Measurements from ENCODE around the gene LYZL4. TPM values are rescaled to one million over a fixed set of nuclear protein-coding genes. Genes with fewer than 3 reads are reported as not detected.

The LYZL4 gene
- polyA plus RNA-seq, 1 donor from 2014 or later: not detected

- Histone ChIP-seq H3K27me3 (ENCODE audit: insufficient read depth, low read depth, low read length) (no peaks in the 10 kb centered on the region), H3F3A (ENCODE audit: insufficient read depth, low read length, poor library complexity, severe bottlenecking) (no peaks in the 10 kb centered on the region), H3K4me3 (ENCODE audit: low read length) (no peak overlapping the region), H3K9me2 (ENCODE audit: insufficient read depth, low read length) (no peaks in the 10 kb centered on the region), H3K4me2 (ENCODE audit: low read length) (no peak overlapping the region), H4K20me1 (ENCODE audit: insufficient read depth) (no peaks in the 10 kb centered on the region), H2AFZ (ENCODE audit: low read depth, low read length) (no peak overlapping the region), H3K79me2 (replicated peaks; ENCODE audit: insufficient read depth, low read length) (no peaks in the 10 kb centered on the region), H3K9me3 (ENCODE audit: low read length) (no peaks in the 10 kb centered on the region), H3K9ac (ENCODE audit: low read length) (no peak overlapping the region), H3K36me3 (ENCODE audit: insufficient read depth, low read length) (no peaks in the 10 kb centered on the region), H3K27ac (ENCODE audit: low read length) (no peak overlapping the region)
- no peak for TF ChIP-seq CTCF (IDR thresholded peaks at IDR 0.05; ENCODE audit: poor library complexity, severe bottlenecking)
Observed at GRCh38 chr3:42381551-42382082, 28.8 kb downstream of the LYZL4 start.

- TF ChIP-seq POLR2AphosphoS5 (IDR thresholded peaks at IDR 0.05) (no peak), MXI1 (conservative IDR thresholded peaks at IDR 0.05; ENCODE audit: poor library complexity, severe bottlenecking) (no peak), SMC3 (conservative IDR thresholded peaks at IDR 0.05; ENCODE audit: poor library complexity) (no peak), EZH2 (IDR thresholded peaks at IDR 0.05; ENCODE audit: borderline replicate concordance, insufficient read depth, low read length, poor library complexity, severe bottlenecking) (no peak), EP300 (conservative IDR thresholded peaks at IDR 0.05; ENCODE audit: poor library complexity, severe bottlenecking) (no peak)
Observed at GRCh38 chr3:42377681-42378080, 32.7 kb downstream of the LYZL4 start.

GRCh38 chr3:42376344-42376798 lies 34.0 kb downstream of the LYZL4 start:
- no peaks in the 10 kb centered on the region for H3K9me3 ChIP-seq (ENCODE audit: low read length)

More at GRCh38 chr3:42377681-42378080, 32.7 kb downstream of the LYZL4 start:
- H3K27ac ChIP-seq (ENCODE audit: low read length): no peak overlapping the region
- no peaks in the 10 kb centered on the region for H3K79me2 ChIP-seq (replicated peaks; ENCODE audit: insufficient read depth, low read length)
- no peak overlapping the region for H3K9ac ChIP-seq (ENCODE audit: low read length)
- H3K9me3 ChIP-seq (ENCODE audit: low read length): no peaks in the 10 kb centered on the region
- no peaks in the 10 kb centered on the region for H3K27me3 ChIP-seq (ENCODE audit: insufficient read depth, low read depth, low read length)
- no peak overlapping the region for H3K4me3 ChIP-seq (ENCODE audit: low read length)
- no peaks in the 10 kb centered on the region for H4K20me1 ChIP-seq (ENCODE audit: insufficient read depth)
- H3K36me3 ChIP-seq (ENCODE audit: insufficient read depth, low read length): no peaks in the 10 kb centered on the region
- H3K9me2 ChIP-seq (ENCODE audit: insufficient read depth, low read length): no peaks in the 10 kb centered on the region
- H3K4me2 ChIP-seq (ENCODE audit: low read length): no peak overlapping the region
- H2AFZ ChIP-seq (ENCODE audit: low read depth, low read length): no peak overlapping the region
- H3F3A ChIP-seq (ENCODE audit: insufficient read depth, low read length, poor library complexity, severe bottlenecking): no peaks in the 10 kb centered on the region

More at GRCh38 chr3:42376344-42376798, 34.0 kb downstream of the LYZL4 start:
- Histone ChIP-seq H3K79me2 (replicated peaks; ENCODE audit: insufficient read depth, low read length) (no peaks in the 10 kb centered on the region), H3K4me3 (ENCODE audit: low read length) (no peak overlapping the region), H3K27me3 (ENCODE audit: insufficient read depth, low read depth, low read length) (no peaks in the 10 kb centered on the region), H3K36me3 (ENCODE audit: insufficient read depth, low read length) (no peaks in the 10 kb centered on the region), H2AFZ (ENCODE audit: low read depth, low read length) (no peak overlapping the region), H3K27ac (ENCODE audit: low read length) (no peak overlapping the region), H3F3A (ENCODE audit: insufficient read depth, low read length, poor library complexity, severe bottlenecking) (no peaks in the 10 kb centered on the region), H3K4me2 (ENCODE audit: low read length) (no peak overlapping the region), H3K9me2 (ENCODE audit: insufficient read depth, low read length) (no peaks in the 10 kb centered on the region), H4K20me1 (ENCODE audit: insufficient read depth) (no peaks in the 10 kb centered on the region), H3K9ac (ENCODE audit: low read length) (no peak overlapping the region)
- TF ChIP-seq REST (IDR thresholded peaks at IDR 0.05; ENCODE audit: borderline replicate concordance) (no peak), SMC3 (conservative IDR thresholded peaks at IDR 0.05; ENCODE audit: poor library complexity) (no peak)
